Activated B cell treated with CpG ODN at 0.5 μM for 24 hours (primary cell): ENCODE measurements around the gene CADPS. TPM values are rescaled to one million over a fixed set of nuclear protein-coding genes. Genes with fewer than 3 reads are reported as not detected.

Source experiments
- ATAC-seq: fragments of 200-7000 bp; cut with Tn5 transposase; one replicate; pipeline ENCODE4 v1.10.0; 2021; ENCODE audit warnings: low read depth, mild to moderate bottlenecking, moderate library complexity
- CTCF ChIA-PET: fragments of 350-600 bp; sonication (Branson Sonifier 250); formaldehyde crosslinking; loops from one replicate; lab custom pipeline; 2021; ENCODE audit warnings: antibody characterized with exemption; lab: Charles Lee
- POLR2A ChIA-PET: fragments of 350-600 bp; sonication (Branson Sonifier 250); formaldehyde crosslinking; loops from one replicate; lab custom pipeline; 2021; ENCODE audit warnings: antibody characterized with exemption; lab: Charles Lee
- DNase-seq: peaks from one replicate; pipeline ENCODE4 v3.0.0; 2022
- H3K27ac Mint-ChIP-seq: one replicate; pipeline ENCODE4 v1.8.0; 2020; ENCODE audit warnings: mixed read lengths
- H3K27me3 Mint-ChIP-seq: one replicate; pipeline ENCODE4 v1.8.0; 2021; ENCODE audit warnings: mixed read lengths
- H3K36me3 Mint-ChIP-seq: one replicate; pipeline ENCODE4 v1.8.0; 2021; ENCODE audit warnings: low read depth, mixed read lengths
- H3K4me1 Mint-ChIP-seq: one replicate; pipeline ENCODE4 v1.8.0; 2021; ENCODE audit warnings: mixed read lengths
- H3K4me3 Mint-ChIP-seq: one replicate; pipeline ENCODE4 v1.8.0; 2020; ENCODE audit warnings: mild to moderate bottlenecking, mixed read lengths
- H3K9me3 Mint-ChIP-seq: one replicate; pipeline ENCODE4 v1.8.0; 2020; ENCODE audit warnings: mixed read lengths
- CTCF ChIP-seq: fragments of 200-600 bp; IDR thresholded peaks from one replicate; pipeline ENCODE4 v1.8.0; 2022; ENCODE audit warnings: antibody characterized with exemption, mild to moderate bottlenecking
- intact Hi-C: fragments of 100-400 bp; cut with micrococcal nuclease; formaldehyde crosslinking; loops from one replicate; pipeline ENCODE4 v1.15.1; 2024
- total RNA-seq: library from RNA; stranded (reverse); gene quantifications from 2 replicates; pipeline ENCODE4 v1.2.3, GENCODE V29; 2022

Gene CADPS
- total RNA-seq, 1 donor from 2014 or later = not detected

DNA sequence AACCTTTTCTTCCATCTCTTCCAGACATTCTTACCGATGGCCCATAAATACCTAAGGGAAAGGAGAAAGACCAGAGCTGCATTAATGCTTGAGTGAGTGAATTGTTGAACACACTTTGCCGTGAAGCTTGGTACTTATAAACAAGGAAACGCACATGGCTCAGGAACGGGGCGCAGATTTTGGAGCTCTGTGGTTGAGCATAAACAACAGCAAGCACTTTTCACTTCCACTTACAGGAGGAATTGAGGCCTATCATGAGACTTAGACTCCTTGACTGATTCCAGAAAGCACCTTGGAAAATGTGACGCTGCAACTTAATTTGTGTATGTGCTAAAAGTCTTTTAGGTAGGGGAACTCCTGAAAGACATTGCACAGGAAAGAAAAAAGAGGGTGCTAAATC is 304.3 kb downstream of the CADPS start:
- Mint-ChIP-seq H3K27ac (no peak overlapping the region), H3K9me3 (no peaks in the 10 kb centered on the region), H3K4me3 (no peak overlapping the region), H3K36me3 (no peaks in the 10 kb centered on the region), H3K4me1 (no peaks in the 10 kb centered on the region), H3K27me3 (peaks cover 5% of the 10 kb centered on the region)
- no peak for TF ChIP-seq CTCF
- intact Hi-C loops = no loop called here
- CTCF ChIA-PET = no interaction called here
- ATAC-seq (no peak), DNase-seq (no peak)
- POLR2A ChIA-PET = no interaction called here

- peaks cover 5% of the 10 kb centered on the region for H3K27me3 Mint-ChIP-seq
- H3K4me3 Mint-ChIP-seq = no peak overlapping the region
- H3K27ac Mint-ChIP-seq = no peak overlapping the region
- H3K9me3 Mint-ChIP-seq = no peaks in the 10 kb centered on the region
- no peak for TF ChIP-seq CTCF
- POLR2A ChIA-PET = no interaction called here
- CTCF ChIA-PET = no interaction called here
- DNase-seq = no peak
- ATAC-seq = no peak
- H3K36me3 Mint-ChIP-seq = no peaks in the 10 kb centered on the region
- no peaks in the 10 kb centered on the region for H3K4me1 Mint-ChIP-seq
- intact Hi-C loops = no loop called here
Observed at GRCh38 chr3:62569609-62570008, 305.6 kb downstream of the CADPS start.

- H3K4me3 Mint-ChIP-seq = no peak overlapping the region
- no peak for TF ChIP-seq CTCF
- no peaks in the 10 kb centered on the region for H3K9me3 Mint-ChIP-seq
- no peak overlapping the region for H3K27ac Mint-ChIP-seq
- H3K4me1 Mint-ChIP-seq = no peaks in the 10 kb centered on the region
- no peaks in the 10 kb centered on the region for H3K36me3 Mint-ChIP-seq
- intact Hi-C loops = no loop called here
- ChIA-PET POLR2A (no interaction called here), CTCF (no interaction called here)
- no peak for DNase-seq
- peaks cover 3% of the 10 kb centered on the region for H3K27me3 Mint-ChIP-seq
- no peak for ATAC-seq
Observed at GRCh38 chr3:62567097-62568021, 307.9 kb downstream of the CADPS start.

- no peaks in the 10 kb centered on the region for H3K4me1 Mint-ChIP-seq
- intact Hi-C loops = no loop called here
- no peak overlapping the region for H3K27ac Mint-ChIP-seq
- no peak for DNase-seq
- ChIA-PET POLR2A (no interaction called here), CTCF (no interaction called here)
- no peaks in the 10 kb centered on the region for H3K36me3 Mint-ChIP-seq
- no peak for TF ChIP-seq CTCF
- no peaks in the 10 kb centered on the region for H3K9me3 Mint-ChIP-seq
- no peak overlapping the region for H3K4me3 Mint-ChIP-seq
- H3K27me3 Mint-ChIP-seq = no peaks in the 10 kb centered on the region
- ATAC-seq = no peak
Observed at GRCh38 chr3:62566022-62566557, 309.1 kb downstream of the CADPS start.

DNA sequence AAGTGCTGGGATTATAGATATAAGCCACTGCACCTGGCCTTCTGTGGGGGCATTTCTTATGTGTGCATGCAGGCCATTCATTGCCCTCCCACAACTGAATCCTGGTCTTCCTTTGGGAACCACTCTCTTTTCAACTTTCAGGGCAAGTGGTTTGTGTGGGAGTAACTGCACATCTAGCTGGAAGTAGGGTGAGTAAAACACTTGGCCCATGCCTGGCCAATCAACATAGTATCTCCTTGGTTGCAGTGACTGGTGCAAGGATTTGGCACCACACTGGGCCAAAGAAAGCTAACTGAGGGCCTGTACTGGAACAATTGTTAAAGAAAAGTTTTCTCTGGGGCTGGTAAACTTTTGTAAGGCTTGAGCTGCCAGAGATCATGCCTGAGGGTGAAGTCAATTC is 312.6 kb downstream of the CADPS start:
- H3K36me3 Mint-ChIP-seq = no peaks in the 10 kb centered on the region
- TF ChIP-seq CTCF = no peak
- H3K9me3 Mint-ChIP-seq = no peaks in the 10 kb centered on the region
- POLR2A ChIA-PET = no interaction called here
- intact Hi-C loops = no loop called here
- DNase-seq = no peak
- H3K4me3 Mint-ChIP-seq = no peak overlapping the region
- H3K27me3 Mint-ChIP-seq = no peaks in the 10 kb centered on the region
- no peak overlapping the region for H3K27ac Mint-ChIP-seq
- CTCF ChIA-PET = no interaction called here
- ATAC-seq = no peak
- no peaks in the 10 kb centered on the region for H3K4me1 Mint-ChIP-seq
